Hepatic stellate cell (primary cell): Measurements from ENCODE around the gene PRSS23.

Experiments
- DNase-seq: peaks from one replicate; pipeline ENCODE4 v3.0.0; 2011; ENCODE audit warnings: low spot score

PRSS23 gene

GRCh38 chr11:86790867-86791849 lies 9.2 kb upstream of the PRSS23 start:
- no peak for DNase-seq

- DNase-seq = no peak
Measured at GRCh38 chr11:86792150-86792549, 8.2 kb upstream of the PRSS23 start.

DNA sequence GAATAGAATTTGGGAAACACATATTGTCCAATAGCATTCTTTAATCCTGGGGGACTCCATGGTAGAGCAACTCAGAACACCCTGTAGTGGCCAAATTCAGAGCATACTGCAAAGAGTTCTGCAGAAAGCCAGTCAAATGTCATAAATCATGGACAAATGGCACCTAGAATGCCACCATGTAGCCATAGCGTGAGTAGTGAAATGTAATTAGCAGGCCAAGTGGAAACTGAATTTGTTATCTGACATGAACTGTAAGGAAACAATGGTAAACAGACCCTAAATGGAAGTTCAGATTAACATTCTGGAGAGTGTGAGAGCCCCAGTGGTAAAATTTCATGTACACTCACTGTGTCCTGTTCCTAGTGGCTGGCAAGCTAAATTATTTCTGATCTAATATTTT lies 7.0 kb upstream of the PRSS23 start:
- DNase-seq = no peak

GRCh38 chr11:86795511-86795910 lies 4.8 kb upstream of the PRSS23 start:
- no peak for DNase-seq

DNA sequence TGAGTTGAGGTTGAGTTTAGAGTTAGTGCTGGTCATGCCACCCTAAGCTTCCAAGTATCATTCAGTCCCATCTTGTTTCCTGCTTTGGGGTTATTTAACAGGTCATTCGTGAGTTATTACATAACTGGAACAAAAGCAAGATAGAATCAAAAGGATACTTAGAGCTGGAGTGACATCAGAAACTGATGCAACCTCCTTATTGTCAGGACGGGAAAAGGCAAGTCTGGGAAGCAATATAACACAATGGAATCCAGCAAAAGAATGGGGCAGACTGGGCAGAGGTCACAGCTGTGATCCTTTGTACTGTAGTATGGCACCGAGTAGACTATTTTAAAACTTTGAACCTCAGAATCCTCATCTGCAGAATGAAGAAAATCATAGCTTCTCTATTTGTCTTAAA lies 4.4 kb upstream of the PRSS23 start:
- DNase-seq = no peak

- DNase-seq = no peak
Measured at GRCh38 chr11:86797133-86797532, 3.2 kb upstream of the PRSS23 start.

DNA sequence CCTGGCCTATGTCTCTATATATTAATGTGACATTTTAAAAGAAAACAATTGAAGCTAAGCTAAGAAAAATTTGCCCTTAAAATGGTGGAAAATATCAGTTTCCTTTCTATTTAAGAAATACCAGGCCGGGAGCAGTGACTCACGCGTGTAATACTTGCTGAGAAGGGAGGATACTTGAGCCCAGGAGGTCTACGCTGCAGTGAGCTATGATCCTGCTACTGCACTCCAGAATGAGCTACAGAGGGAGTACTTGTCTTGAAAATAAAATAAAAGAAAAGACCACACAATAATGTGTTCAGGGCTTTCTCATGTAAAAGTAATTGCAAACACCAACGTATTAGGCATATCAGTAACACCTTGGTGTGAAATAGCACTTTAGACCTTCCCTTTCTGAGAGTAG lies 1.4 kb upstream of the PRSS23 start:
- peak; percentile 37 for DNase-seq

- DNase-seq = no peak
Measured at GRCh38 chr11:86799680-86800075, 664 bp upstream of the PRSS23 start.

DNA sequence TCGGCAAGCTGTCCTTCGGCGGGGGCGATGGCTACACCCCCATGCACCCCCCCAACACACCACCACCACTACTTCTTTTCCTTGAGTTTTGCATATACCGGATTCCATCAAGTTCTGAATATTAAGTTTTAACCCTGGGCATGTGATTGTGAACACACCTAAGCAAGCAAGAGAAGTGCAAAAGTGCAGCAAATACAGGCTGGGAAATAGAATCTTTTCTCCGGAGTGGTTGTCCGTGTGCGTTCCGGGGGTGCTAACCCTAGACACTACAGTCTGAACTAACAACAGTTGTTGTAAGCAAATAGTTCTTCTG lies 574 bp downstream of the PRSS23 start:
- no peak for DNase-seq

GRCh38 chr11:86801364-86801763 lies 1.0 kb downstream of the PRSS23 start:
- no peak for DNase-seq

GRCh38 chr11:86802146-86802545 lies 1.8 kb downstream of the PRSS23 start:
- DNase-seq = no peak

DNA sequence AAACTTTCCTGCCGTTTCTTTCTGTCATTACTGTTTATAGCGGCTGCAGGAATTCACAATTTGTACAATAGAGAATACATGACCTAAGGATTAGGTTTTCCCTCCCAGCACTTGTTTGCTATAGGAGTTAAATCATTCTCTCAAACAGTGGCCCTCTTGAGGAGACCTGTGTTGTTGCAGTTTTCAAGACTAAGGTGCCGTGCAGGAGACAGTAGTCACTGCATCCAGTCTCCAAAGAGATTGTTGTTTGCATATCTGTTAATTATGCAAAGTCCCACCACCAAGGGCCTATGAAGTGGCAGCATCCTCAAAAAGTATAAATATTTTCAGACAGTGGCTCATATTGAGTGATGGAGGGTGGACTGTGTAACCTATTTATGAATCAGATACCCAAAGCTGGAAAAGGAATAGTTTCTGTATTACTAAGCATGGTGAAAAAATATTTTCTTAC lies 2.3 kb downstream of the PRSS23 start:
- no peak for DNase-seq

- DNase-seq = no peak
Measured at GRCh38 chr11:86803136-86804045, 3.0 kb downstream of the PRSS23 start.

DNA sequence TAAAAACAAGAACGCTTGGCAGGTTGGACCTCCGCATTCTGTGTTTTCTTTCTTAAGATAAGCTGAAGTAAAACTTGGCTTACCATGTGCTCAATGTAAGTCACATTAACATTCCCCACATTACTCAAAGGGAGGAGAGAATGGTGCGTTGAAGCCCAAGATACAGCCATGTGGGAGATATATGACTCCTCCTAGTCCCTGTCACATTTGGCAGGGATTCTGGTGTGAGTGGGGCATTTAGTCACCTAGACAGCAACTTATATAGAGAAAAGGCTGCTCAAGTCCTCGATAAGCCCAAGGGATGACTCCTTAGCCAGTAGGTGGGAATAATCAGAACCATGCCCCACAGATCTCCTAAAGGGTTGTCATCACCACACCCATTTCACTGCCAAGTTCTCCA lies 4.6 kb downstream of the PRSS23 start:
- DNase-seq = no peak

DNA sequence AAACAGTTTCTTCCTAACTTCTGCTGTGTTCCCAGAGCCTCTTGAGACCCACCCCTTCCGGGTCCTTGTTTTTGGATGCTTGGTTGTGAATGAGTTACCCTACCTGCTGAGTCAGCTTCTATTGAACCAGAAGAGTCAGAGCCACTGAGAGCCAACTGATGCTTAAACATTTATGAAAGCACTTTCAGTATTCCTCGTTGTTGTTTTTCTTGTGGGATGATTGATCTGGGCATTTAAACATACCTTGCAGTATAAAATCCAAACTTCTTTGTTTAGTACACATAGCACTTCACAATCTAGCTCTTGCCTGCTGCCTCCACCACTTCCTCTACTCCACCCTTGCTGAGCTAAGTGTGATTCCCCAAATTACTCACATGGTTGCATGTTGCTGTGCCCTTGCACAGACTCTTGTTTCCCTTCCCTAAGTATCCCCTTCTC lies 5.5 kb downstream of the PRSS23 start:
- DNase-seq = no peak

DNA sequence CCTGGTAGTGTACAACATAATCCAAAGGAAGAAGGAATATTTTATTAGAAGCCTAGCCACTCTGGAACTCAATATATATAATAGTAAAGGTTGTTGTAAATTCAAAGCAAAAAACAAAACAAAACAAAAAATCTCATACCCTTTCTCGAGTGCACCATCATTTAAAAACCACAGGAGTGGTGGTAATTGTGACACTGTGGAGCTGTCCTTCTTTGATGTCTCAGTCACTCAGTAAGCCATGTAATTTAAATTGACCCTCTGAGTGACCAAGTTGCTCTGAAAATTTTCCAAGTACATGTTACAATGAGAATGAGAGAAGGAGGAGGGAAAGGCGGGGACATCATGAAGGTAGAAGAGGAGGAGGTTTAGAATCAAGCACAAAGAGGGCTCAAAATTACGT lies 6.6 kb downstream of the PRSS23 start:
- DNase-seq = no peak

DNA sequence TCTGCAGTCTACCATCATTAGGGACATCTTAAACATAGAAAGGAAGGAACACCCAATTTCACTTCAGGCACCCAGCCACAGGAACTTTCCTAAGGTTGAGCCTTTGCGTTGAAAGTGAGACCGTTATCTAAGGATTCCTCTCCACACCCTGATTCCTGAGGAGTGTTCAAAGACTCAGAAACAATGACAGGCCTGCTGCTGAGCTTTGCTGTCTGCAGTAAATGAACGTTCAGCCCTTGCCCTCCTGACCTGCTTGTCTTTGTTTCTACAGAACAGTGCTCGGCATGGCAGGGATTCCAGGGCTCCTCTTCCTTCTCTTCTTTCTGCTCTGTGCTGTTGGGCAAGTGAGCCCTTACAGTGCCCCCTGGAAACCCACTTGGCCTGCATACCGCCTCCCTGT lies 7.0 kb downstream of the PRSS23 start:
- DNase-seq = no peak

- DNase-seq = no peak
Measured at GRCh38 chr11:86809561-86809960, 9.2 kb downstream of the PRSS23 start.

DNA sequence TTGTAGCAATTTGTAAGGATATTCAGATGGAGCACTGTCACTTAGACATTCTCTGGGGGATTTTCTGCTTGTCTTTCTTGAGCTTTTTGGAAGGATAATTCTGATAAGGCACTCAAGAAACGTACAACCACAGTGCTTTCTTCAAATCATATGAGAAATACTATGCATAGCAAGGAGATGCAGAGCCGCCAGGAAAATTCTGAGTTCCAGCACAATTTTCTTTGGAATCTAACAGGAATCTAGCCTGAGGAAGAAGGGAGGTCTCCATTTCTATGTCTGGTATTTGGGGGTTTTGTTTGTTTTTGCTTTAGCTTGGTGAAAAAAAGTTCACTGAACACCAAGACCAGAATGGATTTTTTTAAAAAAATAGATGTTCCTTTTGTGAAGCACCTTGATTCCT lies 9.9 kb downstream of the PRSS23 start:
- no peak for DNase-seq

DNA sequence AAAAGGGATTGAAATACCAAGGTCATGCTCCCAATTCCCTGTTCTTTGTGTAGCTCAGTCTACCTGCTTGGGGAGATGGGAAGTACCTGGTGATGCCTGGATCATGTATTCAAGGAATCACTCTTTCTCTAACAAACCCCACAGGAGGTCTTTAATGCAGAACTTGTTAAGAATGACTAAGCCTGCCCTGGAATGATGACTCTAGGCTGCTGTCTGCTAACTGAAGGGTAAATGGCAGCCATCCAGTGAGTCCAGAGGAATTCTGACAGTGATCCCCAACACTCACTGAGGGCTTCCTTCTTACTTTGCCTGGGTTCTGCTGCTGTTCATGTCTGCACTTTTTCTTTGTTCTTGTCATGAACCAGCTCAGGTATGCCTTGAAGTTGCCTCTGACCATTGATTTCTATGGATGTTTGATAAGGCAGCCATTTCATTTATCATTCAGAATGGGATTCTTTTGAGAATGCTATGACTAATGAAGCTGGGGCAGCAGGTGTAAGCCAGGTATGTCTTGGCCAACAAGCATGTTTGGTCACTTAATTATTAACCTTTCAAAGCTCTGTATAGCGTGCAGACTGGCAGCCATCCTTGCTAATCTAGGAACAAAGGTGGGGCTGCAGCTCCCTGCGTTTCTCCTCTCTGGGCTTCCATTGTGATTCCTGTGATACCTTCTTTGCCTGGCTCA lies 11.4 kb downstream of the PRSS23 start:
- peak; percentile 64 for DNase-seq

- no peak for DNase-seq
Measured at GRCh38 chr11:86812322-86812670, 12.0 kb downstream of the PRSS23 start.

DNA sequence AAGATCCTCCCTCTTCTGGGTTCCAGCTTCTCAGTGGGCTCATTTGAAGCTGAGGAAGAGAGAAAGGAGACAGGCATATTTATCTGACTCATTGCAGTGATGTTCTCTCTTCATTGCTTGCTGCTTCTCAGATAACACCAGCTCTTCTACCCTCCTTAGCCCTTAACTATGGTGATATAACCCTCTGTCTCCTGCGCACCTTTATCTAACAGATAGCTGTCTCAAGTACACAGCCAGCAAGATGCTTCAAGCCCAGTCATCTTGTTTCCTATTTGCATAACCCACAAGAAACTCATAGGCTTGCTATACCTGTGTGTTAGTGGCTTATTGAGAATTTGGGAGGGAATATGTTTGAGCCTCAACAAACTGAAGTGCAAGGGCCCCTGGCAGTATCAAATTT lies 12.6 kb downstream of the PRSS23 start:
- no peak for DNase-seq
